NCI-H187 (cell line): ENCODE results near the gene ATP6V1G1.

Experiments
- DNase-seq, 2 experiments: peaks; one replicate each; lab custom pipeline; 2025; lab: John Stamatoyannopoulos, UW

The ATP6V1G1 gene

DNA sequence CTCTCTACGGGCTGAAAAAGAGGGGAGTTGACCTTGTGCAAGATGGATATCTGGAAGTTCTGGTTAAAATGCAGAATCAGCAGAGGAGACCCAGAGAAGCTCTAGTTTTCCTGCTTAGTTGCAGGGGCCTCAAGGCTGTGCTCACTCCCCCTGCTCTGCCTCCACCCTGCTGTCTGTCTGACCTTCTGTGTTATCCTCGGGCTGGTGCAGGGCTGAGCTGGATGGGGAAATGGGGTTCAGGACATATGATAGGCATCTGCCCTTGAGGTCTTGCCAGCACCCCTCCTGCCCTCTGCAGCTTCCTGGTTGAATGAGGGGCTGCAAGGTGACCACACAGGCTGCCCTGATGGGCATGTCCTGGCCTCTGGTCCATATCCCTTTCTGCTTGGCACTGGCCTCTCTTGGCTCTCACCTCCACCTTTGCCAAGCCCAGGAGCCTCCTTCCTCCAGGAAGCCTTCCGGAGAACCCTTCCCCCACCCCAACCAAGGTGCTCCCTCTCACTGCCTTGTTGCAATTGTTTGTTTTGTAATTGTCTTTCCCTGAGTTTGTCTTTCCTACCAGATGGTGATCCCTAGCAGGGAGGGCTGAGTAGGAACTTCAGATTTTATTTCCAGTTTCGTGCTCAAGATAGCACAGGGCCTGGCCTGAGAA lies 24.8 kb downstream of the ATP6V1G1 start:
- DNase-seq, result no peak

GRCh38 chr9:114613087-114613486 lies 25.5 kb downstream of the ATP6V1G1 start:
- no peak for DNase-seq

- no peak for DNase-seq
Measured at GRCh38 chr9:114613919-114614318, 26.4 kb downstream of the ATP6V1G1 start.

- no peak for DNase-seq
Measured at GRCh38 chr9:114614373-114614772, 26.8 kb downstream of the ATP6V1G1 start.

DNA sequence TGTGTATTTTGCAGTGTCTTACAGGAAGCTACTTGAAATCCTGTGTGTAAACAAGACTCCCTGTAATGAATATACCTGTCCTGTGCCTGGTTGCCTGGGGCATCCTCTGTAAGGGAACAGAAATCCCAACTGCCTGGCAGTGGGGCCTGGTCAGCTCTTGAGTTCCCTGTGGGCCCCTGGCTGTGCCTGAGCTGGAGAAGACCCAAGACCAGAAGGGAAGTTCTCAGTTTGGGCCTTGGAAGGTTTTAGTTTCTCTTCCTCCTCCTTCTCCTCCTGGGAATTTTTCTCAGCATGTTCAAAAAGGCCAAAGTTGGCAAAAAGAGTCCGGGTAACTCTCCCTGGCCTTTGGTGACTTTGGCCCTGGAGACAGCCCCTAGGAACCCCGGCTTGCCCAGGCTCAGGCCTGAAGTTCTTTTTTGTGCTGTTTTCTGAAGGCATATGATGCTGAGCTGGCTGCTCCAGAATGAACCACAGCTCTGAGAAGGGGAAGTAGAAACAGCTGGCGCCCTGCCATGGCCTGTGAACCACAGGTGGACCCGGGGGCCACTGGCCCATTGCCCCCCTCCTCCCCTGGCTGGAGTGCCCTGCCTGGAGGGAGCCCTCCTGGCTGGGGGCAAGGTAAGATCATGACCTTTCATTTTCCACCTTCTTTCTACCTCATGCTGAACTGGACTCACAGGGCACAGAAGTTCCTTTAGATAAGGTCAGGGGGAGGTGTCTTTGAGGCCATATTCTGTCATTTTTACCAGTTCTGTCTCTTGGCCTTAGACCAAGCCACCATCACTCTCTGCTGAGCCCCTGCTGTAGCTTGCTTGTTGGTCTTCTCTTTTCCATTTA lies 29.3 kb downstream of the ATP6V1G1 start:
- DNase-seq, result no peak

DNA sequence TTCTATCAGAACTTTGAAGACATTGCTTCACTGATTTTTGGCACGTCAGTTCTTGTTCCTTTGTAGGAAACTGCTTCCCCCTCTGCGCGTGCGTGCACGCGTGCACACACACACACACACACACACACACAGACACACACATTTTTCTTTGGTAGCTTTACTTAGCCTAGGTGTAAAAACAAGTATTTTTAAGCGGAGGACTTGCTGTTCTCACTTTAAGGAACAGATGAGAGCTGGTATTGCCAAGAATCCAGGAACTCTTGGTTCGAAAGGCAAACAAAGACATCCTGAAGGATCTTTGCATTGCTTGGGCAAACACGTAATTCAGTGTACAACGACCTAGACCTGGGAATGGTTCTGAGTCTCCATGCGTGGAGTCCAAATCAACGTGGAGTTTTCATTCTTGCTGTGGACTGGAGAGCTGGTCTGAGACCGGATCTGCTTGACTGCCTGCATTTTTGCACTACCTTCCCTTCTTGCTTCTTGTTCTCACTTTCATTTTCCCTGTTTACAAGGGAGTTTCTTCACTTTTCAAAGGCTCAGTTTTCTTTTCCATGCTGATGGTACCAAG lies 31.7 kb downstream of the ATP6V1G1 start:
- DNase-seq, result no peak

GRCh38 chr9:114621561-114621960 lies 34.0 kb downstream of the ATP6V1G1 start:
- no peak for DNase-seq

DNA sequence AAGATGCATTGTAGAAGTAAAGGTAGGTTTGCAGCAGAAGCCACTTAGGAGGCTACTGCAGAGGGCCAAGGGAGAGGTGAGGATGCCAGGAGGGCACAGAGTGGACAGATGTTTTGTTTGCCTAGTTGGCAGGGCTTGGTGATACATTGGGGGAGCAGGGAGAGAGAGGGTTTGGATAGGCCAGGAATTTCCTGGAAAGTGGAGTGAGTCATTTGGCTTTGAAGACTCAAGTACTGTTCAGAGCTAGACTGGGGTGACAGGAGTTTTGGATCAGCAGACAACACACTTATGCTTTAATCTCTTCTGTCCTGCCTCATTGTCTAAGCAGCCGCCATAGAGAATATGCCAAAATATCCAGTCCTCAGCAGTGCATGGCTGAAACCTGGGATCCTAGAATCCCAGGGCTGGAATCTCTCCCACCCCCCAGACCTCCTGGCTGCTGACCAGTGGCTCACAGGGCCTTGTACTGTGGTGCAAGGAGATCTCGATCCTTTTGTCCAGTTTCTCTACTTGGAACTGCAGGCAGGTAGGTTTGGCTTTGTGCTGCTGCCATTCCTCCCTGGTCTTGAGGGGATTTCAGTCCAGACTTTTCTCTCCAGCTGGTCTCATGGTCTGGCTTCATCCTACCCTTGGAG lies 34.5 kb downstream of the ATP6V1G1 start:
- no peak for DNase-seq

GRCh38 chr9:114624677-114625076 lies 37.1 kb downstream of the ATP6V1G1 start:
- DNase-seq, result no peak

DNA sequence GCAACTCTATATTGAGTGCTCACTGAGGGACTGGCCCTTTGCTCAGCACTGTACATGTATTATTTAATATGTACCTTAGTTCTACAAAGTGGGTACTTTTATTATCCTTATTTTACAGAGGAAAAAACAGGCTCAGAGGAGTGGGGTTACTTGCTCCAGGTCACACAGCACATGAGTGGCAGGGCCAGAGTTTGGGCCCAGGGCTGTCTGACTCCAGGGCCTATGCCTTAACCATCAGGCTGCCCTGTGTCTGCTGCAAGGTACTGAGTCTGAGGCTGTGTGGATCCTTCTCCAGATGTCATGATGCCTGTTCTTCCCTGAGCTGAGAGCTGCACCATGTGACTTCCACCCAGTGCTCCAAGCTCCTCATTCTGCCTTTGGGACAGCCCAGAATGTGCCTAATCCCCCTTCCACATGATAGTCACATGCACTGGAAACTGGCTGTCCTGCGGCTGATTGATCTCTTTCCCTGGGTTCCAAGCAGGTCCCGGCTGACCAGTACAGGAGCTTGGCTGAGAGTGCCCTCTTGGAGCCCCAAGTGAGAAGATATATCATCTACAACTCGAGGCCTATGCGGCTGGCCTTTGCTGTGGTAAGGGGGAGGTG lies 38.9 kb downstream of the ATP6V1G1 start:
- DNase-seq, result no peak

DNA sequence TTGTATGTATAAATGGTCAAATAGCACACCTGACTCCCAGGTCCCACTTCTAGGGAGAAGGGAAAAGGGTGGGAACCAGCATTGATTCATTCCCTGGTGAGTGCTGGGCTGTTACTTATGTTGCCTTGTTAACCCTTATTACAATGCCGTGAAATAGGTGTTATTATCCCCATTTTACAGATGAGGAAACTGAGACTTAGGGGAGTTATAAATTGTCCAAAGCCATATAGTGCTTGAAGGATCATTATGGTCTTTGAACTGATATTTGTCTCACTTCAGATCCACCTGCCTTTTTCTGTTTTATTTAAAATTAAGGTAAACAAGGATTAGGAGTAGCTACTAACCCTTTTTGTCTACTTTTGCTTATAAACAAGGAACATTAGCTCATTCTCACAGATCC lies 40.0 kb downstream of the ATP6V1G1 start:
- DNase-seq, result no peak

- DNase-seq, result no peak
Measured at GRCh38 chr9:114629563-114630090, 42.1 kb downstream of the ATP6V1G1 start.

GRCh38 chr9:114631166-114631565 lies 43.6 kb downstream of the ATP6V1G1 start:
- DNase-seq, result no peak

DNA sequence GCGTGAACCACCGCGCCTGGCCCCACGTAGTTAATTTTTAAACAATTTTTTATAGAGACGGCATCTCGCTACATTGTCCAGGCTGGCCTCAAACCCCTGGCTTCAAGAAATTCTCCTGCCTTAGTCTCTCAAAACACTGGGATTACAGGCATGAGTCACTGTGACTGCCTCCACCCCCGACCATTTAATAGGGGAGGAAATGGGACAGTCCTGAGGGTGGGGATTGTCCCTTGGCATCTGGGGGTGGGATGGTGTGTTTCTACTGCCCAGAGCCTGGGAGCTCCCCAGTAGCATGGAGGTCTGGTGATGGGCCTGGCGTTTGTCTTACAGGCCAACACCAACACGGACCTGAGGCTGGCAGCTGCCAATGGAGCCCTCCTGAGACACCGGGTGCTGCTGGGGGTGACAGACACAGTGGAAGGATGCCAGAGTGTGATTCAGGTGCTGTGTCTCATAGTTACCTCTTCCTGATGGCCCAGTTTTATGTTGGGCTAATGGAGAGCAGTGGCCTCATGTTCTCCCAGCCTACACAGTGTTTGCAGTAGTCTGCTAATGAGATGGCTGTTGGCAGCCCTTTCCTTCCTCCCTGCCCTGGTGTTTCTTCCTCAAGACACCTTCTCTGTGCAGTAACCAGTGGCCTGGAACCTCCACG lies 46.0 kb downstream of the ATP6V1G1 start:
- no peak for DNase-seq

GRCh38 chr9:114634387-114634786 lies 46.8 kb downstream of the ATP6V1G1 start:
- DNase-seq, result no peak

- no peak for DNase-seq
Measured at GRCh38 chr9:114638404-114638803, 50.8 kb downstream of the ATP6V1G1 start.

DNA sequence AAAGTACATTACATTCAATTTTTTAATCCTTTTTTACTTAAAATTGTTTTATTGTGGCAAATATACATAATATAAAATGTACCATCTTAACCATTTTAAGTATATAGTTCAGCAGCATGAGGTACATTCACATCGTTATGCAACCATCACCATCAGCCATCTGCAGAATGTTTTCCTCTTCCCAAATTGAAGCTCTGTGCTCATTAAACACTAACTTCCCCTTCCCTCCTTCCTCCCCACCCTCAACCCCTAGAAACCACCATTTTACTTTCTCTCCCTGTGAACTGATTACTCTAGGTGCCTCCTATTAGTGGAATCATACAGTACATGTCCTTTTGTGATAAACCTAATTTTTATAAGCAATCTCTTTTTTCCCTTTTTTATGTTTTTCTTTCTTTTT lies 54.4 kb downstream of the ATP6V1G1 start:
- DNase-seq, result no peak

- no peak for DNase-seq
Measured at GRCh38 chr9:114643001-114643400, 55.4 kb downstream of the ATP6V1G1 start.

DNA sequence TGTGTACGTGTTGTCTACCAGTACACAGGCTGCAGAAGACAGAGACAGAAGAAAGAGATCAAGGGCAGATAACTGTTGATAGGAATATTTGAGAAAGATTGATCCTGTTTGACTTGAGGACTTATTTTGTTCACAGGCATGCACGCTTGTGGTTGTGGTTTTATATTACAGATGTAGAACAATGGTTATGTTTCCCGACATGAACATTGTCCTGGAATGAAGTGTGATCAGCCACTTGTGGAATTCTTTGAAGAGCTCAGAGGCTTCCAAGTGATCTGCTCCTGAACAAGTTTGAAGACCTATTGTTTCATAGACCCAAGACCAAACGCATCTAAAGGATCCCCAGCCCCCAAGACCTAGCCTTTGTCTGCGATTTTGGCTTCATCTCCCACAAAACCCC lies 56.3 kb downstream of the ATP6V1G1 start:
- DNase-seq, result no peak
